Urinary bladder (tissue), 4 donors: ENCODE results near the gene WDR73. TPM values are rescaled to one million over a fixed set of nuclear protein-coding genes. Genes with fewer than 3 reads are reported as not detected.
A peak's percentile ranks its signal among the peaks of the same experiment; 100 is the strongest.

Experiments used
- DNase-seq: peaks from one replicate; pipeline ENCODE4 v3.0.0-alpha.2; 2015; ENCODE audit errors: extremely low spot score
- H3K27ac ChIP-seq: one replicate; pipeline ENCODE4 v1.5.1; 2013; ENCODE audit warnings: low read depth, mild to moderate bottlenecking, moderate library complexity
- H3K36me3 ChIP-seq: one replicate; pipeline ENCODE4 v1.6.1; 2013; ENCODE audit warnings: mild to moderate bottlenecking, moderate library complexity; ENCODE audit not compliant: insufficient read depth
- H3K4me1 ChIP-seq: one replicate; pipeline ENCODE4 v1.6.1; 2013; ENCODE audit warnings: mild to moderate bottlenecking, moderate library complexity; ENCODE audit not compliant: insufficient read depth
- H3K4me3 ChIP-seq: one replicate; pipeline ENCODE4 v1.5.1; 2013; ENCODE audit warnings: low read depth, low read length
- WGBS: extraction: QIAGEN DNeasy Blood & Tissue Kit; methylation state at CpG from one replicate; pipeline ENCODE4 v1.1.7; 2013; 5-methylcytosine and 5-hydroxymethylcytosine counted together
- polyA plus RNA-seq: library from polyadenylated mRNA; stranded (reverse); fragments of 200-250 nt; gene quantifications from one replicate; pipeline ENCODE4 v1.2.3, GENCODE V29; 2013
- total RNA-seq: library from RNA; depleted of rRNA; stranded (reverse); fragments of >200 nt; gene quantifications from one replicate; pipeline ENCODE4 v1.2.3, GENCODE V29; 2014
- donor health status: healthy with polysubstance abuse.
- donor health status: healthy.

Gene WDR73
- total and polyA plus RNA-seq, 2 donors = 18.5 to 39.1 TPM

DNA sequence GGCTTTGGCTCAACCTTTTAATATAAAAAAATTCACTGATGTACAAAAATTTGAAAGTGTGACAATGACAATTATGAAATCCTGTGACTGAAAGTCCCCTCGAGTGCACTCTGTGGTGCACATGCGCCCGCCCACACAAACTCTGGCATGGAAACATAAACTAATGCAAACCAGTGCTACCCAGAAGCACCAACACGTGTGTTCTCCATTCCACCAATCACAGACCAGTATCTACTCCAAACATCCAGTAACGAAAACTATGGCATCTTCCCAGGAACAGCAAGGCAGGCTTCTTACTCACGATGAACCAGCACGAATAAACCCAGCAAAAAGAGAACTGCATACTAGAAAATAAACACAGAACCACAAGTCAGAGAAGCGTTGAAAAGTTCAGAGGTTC lies 15.6 kb upstream of the WDR73 start:
- DNase-seq = no peak
- WGBS = 88% methylated on average over 8 of the region's 8 CpGs
- Histone ChIP-seq H3K36me3 (no peaks in the 10 kb centered on the region), H3K4me3 (no peak overlapping the region), H3K4me1 (no peaks in the 10 kb centered on the region), H3K27ac (no peak overlapping the region)

DNA sequence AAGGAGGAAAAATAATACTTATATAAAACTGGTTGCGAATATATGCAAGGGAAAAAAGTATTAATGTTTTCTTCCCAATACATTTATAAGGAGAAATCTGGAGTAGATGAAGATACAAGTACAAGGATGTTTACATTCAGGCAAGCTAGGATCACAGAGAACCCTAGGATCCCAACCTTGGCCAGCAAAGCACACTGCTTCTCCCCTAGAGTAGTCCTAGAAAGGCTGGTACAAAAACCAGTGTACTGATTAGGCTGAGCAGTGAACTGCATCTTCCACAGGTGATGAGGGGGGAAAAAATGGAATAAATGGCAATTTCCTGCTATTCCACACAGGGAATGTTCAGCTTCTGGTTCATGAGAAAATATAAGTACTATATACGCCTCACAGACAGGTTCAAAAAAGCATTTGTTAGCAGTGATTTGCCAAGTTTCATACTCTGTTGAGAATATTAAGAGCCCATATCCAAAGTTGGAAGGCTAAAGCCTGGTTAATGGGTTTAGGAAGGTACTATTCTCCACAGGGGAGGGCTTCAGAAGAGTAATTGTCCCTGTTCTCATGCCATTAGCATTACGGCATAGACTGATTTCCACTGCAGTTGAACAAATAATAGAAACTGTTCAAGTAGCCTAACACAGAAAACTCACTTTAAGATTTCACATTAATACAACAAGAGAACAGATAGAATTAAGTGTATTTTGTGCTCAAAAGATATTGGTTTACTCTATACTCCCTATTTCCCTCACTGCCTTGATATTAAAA lies 14.3 kb upstream of the WDR73 start:
- Histone ChIP-seq H3K4me3 (no peak overlapping the region), H3K36me3 (no peaks in the 10 kb centered on the region), H3K4me1 (no peaks in the 10 kb centered on the region), H3K27ac (no peak overlapping the region)
- WGBS = 98% methylated on average over 3 of the region's 3 CpGs
- no peak for DNase-seq

DNA sequence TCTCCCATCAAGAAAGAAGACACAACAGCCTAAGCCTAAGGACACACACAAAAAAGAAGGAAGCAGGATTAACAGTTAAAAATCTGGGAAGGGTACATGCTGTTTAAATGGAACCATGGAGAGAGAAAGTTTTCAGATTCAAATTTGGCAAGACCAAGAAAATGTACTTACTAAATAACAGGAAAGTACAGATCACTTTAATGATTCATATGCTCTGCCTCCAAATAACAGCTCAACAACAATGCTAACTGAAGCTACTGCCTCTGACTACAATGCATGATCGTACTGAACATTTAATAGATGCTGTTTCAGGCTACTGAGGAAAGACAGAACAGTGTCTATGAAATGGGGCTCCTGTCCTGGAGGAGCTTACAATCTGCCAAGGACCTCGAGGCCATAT lies 12.3 kb upstream of the WDR73 start:
- Histone ChIP-seq H3K27ac (no peak overlapping the region), H3K4me3 (no peak overlapping the region), H3K36me3 (no peaks in the 10 kb centered on the region), H3K4me1 (no peaks in the 10 kb centered on the region)
- no peak for DNase-seq
- WGBS = 65% methylated on average over 2 of the region's 2 CpGs

DNA sequence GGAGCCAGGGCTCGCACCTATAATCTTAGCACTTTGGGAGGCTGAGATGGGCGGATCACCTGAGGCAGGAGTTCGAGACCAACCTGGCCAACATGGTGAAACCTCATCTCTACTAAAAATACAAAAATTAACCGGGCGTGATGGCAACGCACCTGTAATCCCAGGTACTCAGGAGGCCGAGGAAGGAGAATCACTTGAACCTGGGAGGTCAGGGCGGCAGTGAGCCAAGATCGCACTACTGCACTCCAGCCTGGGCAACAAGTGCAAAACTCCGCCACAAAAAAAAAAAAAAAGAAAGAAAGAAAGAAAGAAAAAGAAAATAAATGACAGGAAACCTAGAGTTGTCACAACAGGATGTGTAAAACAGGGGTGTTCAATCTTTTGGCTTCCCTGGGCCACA lies 6.9 kb upstream of the WDR73 start:
- WGBS = 97% methylated on average over 10 of the region's 10 CpGs
- no peaks in the 10 kb centered on the region for H3K4me1 ChIP-seq
- H3K27ac ChIP-seq = no peak overlapping the region
- DNase-seq = no peak
- H3K4me3 ChIP-seq = no peak overlapping the region
- H3K36me3 ChIP-seq = no peaks in the 10 kb centered on the region

DNA sequence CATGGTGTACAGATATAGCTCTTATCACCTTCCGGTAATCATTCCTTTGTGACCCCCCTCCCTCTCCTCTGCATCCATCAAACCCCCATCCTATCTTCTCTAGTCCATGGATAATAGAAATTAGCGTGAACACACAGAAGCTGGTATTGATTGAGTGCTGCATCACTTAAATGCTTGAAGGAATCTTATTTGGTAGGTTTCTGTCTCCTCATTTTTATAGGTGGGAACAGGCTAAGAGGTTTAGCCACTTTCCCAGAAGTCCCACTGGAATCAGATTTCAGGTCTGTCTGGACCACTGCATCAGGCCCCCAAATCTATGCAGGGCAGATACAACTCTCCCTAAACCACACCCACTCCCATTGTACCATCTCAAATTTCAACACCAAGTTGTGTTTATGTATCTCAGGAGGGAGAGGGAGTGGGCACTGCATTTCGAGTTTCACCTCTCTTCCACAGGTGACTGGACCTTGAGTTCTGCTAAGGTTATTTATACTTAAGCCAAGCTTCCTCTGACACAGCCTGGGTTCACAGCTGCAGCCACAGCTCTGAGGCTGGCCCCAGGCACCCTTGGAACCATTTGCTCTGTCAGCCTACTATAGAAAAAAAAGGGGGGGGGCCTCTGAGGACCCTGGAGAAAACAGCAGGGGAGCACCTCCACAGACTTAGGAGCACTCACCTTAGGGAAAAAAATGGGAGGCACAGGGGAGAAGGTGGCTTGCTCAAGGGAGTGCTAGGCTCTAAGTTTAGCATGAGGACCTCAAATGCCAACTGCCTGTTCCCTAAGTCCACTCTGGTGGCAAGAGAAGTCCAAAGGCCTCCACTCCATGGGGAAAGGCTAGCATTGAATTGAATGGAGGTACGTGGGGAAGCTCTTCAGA lies 6.1 kb upstream of the WDR73 start:
- H3K4me3 ChIP-seq = no peak overlapping the region
- H3K36me3 ChIP-seq = no peaks in the 10 kb centered on the region
- no peak for DNase-seq
- no peak overlapping the region for H3K27ac ChIP-seq
- 74% methylated on average over 4 of the region's 4 CpGs for WGBS
- H3K4me1 ChIP-seq = no peaks in the 10 kb centered on the region

DNA sequence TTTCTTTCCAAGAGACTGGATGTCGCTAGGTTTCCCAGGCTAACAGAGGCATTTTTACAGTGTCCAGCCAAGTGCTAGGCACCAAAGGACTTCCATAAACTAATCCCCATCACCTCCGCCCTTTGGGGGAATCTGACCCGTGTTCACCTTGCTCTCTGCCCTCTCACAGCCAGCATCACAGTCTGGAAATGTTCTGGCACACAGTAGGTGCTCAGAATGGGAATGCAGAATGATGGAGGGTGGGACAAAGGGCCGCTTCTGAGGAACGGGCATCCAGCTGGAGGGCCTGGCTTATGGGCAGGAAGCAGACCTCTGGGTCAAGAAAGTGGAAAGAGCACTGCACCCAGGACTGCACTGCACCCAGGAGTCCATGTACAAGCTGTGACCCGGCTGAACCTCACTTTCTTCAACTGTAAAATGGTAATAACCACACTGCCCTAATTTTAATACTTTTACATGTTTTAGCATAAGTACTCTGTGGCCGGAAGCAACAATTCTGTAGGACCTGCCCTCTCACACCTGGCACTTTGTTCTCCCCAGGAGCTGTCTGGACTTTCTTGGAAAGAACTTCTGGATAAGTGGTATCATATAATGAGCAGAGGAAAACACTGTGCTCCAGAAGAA lies 4.8 kb upstream of the WDR73 start:
- DNase-seq = no peak
- 49% methylated on average over 7 of the region's 7 CpGs for WGBS
- Histone ChIP-seq H3K4me1 (no peaks in the 10 kb centered on the region), H3K36me3 (no peaks in the 10 kb centered on the region), H3K4me3 (peak overlapping the region; percentile 59), H3K27ac (no peak overlapping the region)

DNA sequence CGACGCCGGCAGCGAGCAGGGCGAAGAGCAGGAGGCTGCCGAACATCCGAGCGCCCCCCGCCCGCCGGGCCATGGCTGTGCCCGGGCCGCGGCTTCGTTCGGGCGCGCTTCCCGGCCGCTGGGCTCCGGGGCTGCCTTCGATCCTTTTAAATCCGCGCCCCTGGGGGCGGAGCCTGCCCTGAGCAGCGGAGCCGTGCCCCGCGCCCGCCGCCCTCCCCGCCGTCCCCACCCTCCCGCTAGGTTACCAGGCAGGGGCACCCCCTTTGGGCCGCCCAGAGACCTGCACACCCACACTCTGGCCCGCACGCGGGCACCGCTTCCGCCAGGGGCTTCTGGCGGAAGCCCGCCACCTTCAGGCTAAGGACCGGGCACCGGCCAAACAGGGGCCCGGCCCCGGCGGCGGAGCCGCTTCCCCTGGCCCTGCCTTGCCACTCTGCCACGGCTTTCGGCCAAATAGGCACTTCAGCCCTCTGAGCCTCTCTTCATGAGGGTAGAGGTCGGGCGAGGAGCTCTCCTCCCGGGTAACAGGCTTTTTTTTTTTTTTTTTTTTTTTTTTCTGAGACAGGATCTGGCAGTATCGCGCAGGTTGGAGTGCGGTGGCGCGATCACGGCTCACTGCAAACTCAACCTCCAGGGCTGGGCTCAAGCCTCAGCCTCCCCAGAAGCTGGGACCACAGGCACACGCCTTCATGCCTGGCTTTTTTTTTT lies 4.2 kb upstream of the WDR73 start, which contains the start of gene NMB:
TSS of gene NMB (minus strand) at position 120 of the 708 bp plus-strand sequence. CDS start at position 73, 47 bp downstream.
- Histone ChIP-seq H3K36me3 (no peaks in the 10 kb centered on the region), H3K4me3 (peak within 1 kb of the TSS; percentile 59), H3K4me1 (no peaks in the 10 kb centered on the region), H3K27ac (peak within 1 kb of the TSS; percentile 75)
- peak; percentile 46 for DNase-seq
- 1% methylated on average over 61 of the region's 61 CpGs for whole genome bisulfite sequencing

DNA sequence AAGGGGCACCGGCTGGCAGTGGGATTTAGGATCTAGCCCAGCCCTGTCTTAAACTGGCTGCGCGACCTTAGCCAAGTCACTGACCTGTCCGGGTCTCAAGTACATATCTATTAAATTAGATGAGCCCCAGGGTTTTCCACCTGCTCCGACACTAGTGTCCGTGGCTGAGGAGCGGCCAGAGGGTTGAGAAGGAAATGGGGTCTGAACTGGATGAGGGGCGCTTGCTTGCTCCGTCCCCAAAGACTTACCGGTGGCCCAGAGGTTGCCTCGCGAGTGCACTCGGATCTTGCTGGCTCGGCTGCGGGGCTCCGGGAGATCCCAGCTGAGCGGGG lies 3.6 kb upstream of the WDR73 start:
- Histone ChIP-seq H3K4me3 (peak overlapping the region; percentile 59), H3K36me3 (no peaks in the 10 kb centered on the region), H3K4me1 (no peaks in the 10 kb centered on the region), H3K27ac (peak overlapping the region; percentile 75)
- DNase-seq = no peak
- 11% methylated on average over 17 of the region's 17 CpGs for WGBS

DNA sequence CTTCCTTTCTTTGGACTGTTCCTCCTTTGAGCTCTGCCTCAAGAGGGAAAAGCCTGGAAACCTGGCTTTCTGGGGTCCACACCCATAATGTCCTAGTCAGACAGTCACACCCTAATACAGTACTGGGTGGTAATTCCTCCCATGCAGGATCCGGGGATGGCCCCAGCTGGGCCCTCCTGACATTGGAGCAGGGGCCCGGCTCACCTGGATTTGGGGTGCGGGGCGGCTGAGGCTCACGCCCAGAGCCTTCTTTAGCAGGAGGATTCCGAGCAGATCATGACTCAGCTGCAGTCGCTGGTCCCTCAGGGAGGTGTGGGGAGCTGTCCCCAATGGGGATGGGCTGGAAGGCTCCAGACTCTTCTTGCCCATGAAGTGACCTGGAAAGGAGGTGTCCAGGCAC lies 2.9 kb upstream of the WDR73 start:
- Histone ChIP-seq H3K36me3 (no peaks in the 10 kb centered on the region), H3K27ac (no peak overlapping the region), H3K4me1 (no peaks in the 10 kb centered on the region), H3K4me3 (no peak overlapping the region)
- WGBS = 88% methylated on average over 7 of the region's 7 CpGs
- DNase-seq = no peak

DNA sequence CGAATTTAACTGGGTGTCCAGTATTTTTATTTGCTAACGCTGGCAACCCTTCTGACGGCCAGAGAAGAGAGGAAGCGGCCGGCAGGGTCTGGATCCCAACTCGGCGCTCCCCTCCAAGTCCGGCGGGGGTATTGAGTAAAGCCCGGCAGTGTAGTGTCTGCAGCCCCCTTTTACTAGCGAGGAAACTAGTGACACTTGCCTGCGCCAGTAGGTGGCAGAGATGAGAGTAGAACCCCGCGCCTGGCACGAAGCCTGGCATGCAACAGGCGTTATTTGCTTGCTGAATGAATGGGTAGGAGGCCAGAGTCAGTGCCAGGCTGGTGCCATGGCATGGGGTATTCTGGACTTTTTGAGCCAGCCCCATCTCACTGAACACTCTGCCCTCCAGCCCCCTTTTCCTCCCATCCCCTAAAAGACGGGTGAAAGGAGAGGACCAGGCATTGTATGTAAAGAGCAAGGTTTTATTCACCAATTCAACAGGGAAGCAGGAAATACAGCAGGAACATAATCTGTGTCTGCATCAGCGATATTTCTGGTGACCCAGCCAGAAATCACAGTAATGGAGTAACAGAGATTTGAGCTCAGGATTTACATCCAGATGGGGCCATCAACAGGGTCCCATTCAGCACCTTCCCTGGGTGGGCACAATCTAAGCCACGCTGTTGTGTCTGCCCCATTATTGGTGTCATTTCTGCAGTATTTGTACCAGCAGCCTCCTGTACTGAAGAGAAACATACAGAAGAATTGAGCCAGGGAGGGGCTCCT lies 788 bp upstream of the WDR73 start:
- Histone ChIP-seq H3K4me1 (no peaks in the 10 kb centered on the region), H3K4me3 (peak overlapping the region; percentile 83), H3K27ac (no peak overlapping the region), H3K36me3 (no peaks in the 10 kb centered on the region)
- 6% methylated on average over 19 of the region's 19 CpGs for WGBS
- peak; percentile 50 for DNase-seq

DNA sequence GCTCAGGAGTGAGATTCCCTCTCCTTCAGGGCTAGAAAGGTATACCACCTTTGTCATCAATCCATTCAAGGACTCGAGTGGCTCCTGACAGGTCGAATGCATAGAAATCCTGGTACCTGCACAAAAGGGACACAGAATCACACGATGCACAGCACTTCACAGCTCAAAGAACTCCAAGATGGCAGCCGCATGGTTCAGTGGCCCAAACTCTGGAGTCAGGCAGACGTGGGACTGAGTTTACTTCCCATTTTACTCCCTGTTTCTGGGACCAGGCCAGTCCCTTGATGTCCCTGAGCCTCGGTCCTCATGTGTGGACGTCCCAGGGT lies 536 bp downstream of the WDR73 start:
- Histone ChIP-seq H3K36me3 (no peaks in the 10 kb centered on the region), H3K4me1 (no peaks in the 10 kb centered on the region), H3K4me3 (peak overlapping the region; percentile 83), H3K27ac (peak overlapping the region; percentile 68)
- DNase-seq = no peak
- WGBS = 15% methylated on average over 7 of the region's 7 CpGs

DNA sequence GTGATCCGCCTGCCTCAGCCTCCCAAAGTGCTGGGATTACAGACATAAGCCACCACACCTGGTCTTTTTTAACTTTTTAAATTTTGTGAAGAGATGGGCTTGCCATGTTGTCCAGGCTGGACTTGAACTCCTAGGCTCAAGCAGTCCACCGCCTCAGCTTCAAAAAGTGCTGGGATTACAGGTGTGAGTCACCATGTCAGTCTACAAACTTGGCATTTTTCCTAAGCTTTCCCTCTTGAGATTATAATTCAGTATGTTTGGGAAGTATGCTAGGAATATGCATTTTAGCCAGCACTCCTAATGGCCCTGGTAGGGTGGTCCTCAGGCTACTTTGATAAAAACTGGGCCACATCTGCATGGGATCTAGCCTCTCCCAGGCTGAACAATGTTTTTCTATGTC lies 4.4 kb downstream of the WDR73 start:
- no peak for DNase-seq
- WGBS = 96% methylated on average over 2 of the region's 2 CpGs
- Histone ChIP-seq H3K27ac (no peak overlapping the region), H3K36me3 (peaks cover 2% of the 10 kb centered on the region), H3K4me1 (no peaks in the 10 kb centered on the region), H3K4me3 (no peak overlapping the region)

DNA sequence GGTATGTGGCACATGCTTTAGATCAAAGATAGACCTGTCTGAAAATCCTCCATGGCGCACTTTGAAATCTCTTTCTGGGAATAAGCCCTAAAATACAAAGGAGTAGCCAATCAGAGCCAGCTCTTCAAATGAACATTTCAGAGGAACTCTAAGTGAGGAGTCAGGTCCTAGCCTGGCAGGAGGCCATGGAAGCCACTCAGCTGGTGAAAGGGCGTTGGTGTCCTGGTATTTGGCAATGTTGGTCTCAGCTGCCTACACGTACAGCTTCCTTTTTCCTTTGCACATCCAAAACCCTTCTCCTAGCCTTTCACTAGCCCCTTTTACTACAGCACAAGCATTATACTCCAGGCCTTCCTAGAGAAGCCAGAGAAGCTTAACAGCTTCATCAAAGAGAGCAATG lies 5.5 kb downstream of the WDR73 start:
- H3K36me3 ChIP-seq = peaks cover 5% of the 10 kb centered on the region
- 66% methylated on average over 3 of the region's 3 CpGs for WGBS

More for the DNA sequence above, 5.5 kb downstream of the WDR73 start:
- no peaks in the 10 kb centered on the region for H3K4me1 ChIP-seq
- H3K27ac ChIP-seq = no peak overlapping the region
- no peak for DNase-seq
- H3K4me3 ChIP-seq = no peak overlapping the region
